Brain microvascular endothelial cell (primary cell): Measurements from ENCODE around the gene NBPF1.
A peak's percentile ranks its signal among the peaks of the same experiment; 100 is the strongest.
"Not testable (repeated sequence)": the region's sequence is repeated elsewhere in the genome, so short reads cannot be mapped to it uniquely, and the experiment has no call there.

Source experiments
- DNase-seq: peaks from one replicate; pipeline ENCODE4 v3.0.0-alpha.2; 2020
- H3K27ac ChIP-seq: fragments of 250-450 bp; sonication (Bioruptor Pico); 2 replicates; pipeline ENCODE4 v1.5.1; 2020; ENCODE audit warnings: mild to moderate bottlenecking, moderate library complexity
- H3K27me3 ChIP-seq: fragments of 250-450 bp; sonication (Bioruptor Pico); replicated peaks from 2 replicates; pipeline ENCODE4 v1.5.1; 2020; ENCODE audit warnings: mild to moderate bottlenecking
- H3K36me3 ChIP-seq: fragments of 250-450 bp; sonication (Bioruptor Pico); replicated peaks from 2 replicates; pipeline ENCODE4 v1.5.1; 2020; ENCODE audit warnings: mild to moderate bottlenecking
- H3K4me3 ChIP-seq: 2 replicates; pipeline ENCODE4 v1.5.1; 2011; ENCODE audit warnings: low read depth, mild to moderate bottlenecking, control low read depth, low read length, moderate library complexity
- in situ Hi-C: cut with HindIII; loops from 2 replicates; pipeline ENCODE4 v1.10.0; 2017; ENCODE audit warnings: low sequenced_read_pairs, low pct_ligation_motif_present
- TF ChIP-seq, protein P1 (sequence below): IDR thresholded peaks from 2 replicates; pipeline ENCODE4 v1.5.1; 2011; ENCODE audit warnings: low read depth, mild to moderate bottlenecking, moderate library complexity, low read length, control low read depth, inconsistent platforms; ENCODE audit errors: missing control alignments

The NBPF1 gene

DNA sequence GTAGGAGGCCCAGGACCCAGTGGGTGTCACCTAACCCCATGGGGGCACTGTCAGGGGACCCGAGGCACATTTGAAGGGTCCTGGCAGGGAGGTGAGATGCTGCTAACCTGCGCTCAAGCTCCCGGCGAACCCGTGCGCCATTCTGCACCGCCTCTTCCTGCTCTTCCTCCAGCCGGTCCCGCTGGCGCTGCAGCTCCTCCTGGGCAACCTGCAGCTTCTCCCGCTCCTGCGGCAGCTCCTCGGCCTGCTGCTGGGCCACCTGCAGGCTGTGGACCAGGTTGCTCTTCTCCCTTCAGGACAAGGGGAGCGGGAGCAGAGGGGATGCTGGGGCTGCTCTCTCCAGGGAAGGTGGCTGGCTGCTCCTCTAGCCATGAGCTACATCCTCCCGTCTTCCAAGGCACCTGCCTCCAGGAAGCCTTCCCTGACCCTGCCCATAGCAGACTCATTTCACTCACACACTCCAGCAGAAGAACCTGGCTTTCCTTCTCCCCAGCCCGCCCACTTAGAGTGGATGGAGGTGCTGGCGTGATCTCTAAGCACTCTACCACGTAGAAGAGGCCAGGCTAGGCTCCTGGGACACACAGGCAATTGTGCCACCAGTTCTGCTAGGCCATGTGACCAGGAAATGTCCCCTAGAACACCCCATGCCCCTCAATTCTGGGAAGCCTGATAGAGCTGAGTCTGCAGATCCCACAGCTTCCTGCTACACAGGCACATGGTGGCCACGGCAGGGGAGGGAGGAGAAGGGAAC, 15.2 kb upstream of the NBPF1 start:
- in situ Hi-C loops: no loop called here
- Histone ChIP-seq H3K4me3 (no peak overlapping the region), H3K27me3 (no peaks in the 10 kb centered on the region), H3K36me3 (peaks cover 49% of the 10 kb centered on the region), H3K27ac (no peak overlapping the region)
- DNase-seq: no peak
- TF ChIP-seq, protein P1, sequence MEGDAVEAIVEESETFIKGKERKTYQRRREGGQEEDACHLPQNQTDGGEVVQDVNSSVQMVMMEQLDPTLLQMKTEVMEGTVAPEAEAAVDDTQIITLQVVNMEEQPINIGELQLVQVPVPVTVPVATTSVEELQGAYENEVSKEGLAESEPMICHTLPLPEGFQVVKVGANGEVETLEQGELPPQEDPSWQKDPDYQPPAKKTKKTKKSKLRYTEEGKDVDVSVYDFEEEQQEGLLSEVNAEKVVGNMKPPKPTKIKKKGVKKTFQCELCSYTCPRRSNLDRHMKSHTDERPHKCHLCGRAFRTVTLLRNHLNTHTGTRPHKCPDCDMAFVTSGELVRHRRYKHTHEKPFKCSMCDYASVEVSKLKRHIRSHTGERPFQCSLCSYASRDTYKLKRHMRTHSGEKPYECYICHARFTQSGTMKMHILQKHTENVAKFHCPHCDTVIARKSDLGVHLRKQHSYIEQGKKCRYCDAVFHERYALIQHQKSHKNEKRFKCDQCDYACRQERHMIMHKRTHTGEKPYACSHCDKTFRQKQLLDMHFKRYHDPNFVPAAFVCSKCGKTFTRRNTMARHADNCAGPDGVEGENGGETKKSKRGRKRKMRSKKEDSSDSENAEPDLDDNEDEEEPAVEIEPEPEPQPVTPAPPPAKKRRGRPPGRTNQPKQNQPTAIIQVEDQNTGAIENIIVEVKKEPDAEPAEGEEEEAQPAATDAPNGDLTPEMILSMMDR: peak; percentile 5

DNA sequence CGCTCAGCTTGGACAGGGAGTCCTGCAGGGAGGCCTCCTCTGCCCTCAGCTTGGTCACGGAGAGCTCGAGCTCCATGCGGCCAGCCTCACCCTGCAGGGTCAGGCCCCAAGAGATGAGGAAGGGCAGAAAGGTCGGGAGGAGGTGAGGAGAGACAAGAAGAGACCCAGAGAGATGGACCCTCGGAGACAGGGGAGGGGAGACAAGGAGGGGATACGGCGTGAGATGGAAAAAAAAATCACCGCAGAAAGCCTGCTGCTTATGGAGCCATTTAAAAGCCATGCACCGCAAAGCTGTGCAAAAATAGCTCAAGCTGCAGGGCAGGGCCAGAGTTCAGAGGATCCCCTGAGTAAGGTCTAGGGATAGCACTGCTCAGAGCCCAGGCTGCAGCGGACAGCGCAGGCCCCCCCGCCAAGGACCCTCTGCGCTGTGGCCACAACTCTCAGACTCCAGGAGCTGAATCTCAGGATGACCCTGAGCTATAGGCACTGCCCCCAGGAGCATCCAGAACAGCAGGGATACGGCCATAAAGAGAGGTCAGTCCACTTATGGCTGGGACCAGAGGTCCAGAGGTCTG, 13.1 kb upstream of the NBPF1 start:
- H3K27me3 ChIP-seq, H3K4me3 ChIP-seq, DNase-seq, in situ Hi-C loops, H3K27ac ChIP-seq: not testable (repeated sequence)
- H3K36me3 ChIP-seq: peaks cover 38% of the 10 kb centered on the region

- H3K36me3 ChIP-seq: peaks cover 33% of the 10 kb centered on the region
- no peak for DNase-seq
- in situ Hi-C loops: no loop called here
These were observed 12.4 kb upstream of the NBPF1 start for GRCh38 chr1:16625497-16626408.

DNA sequence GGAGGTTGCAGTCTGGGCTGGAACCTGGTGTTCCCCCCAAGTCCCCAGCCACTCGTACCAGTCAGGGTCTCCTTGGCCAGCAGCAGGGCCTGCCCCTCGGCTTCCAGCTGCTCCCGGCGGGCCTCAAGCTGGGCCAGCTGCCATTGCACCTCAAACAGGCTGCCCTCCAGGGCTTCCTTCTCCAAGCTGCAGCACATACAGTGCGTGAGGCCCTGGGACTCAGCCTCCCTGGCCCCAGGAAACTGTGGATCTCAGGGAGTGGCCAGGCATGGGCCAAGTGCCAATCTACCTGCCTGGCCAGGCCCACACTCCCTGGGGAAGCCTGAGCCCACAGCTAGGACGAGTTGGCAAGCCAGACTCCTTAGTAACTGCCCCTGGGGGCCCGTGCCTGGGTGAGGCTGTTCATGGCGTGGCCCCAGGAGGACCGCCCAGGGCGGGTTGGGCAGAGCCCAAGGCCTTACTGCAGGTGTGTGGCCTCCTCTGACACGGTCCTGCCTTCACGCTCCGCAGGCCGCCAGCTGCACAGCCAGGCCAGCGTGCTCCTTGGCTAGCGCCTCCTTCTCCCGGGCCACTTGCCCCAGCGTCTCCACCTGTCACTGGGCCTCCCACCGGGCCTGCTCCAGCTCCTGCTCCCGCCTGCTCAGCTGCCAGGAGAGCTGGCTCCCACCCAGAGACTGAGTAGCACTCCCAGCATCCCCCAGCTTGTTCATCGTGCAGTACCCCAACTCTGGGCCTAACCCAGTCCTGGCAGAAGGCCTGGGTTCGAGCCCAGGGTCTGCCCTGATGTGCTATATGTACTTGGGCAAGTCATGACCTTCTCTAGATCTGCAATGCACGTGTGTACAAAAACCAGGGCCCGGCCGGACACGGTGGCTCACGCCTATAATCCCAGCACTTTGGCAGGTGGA, 10.7 kb upstream of the NBPF1 start:
- H3K27me3 ChIP-seq, H3K27ac ChIP-seq, DNase-seq, H3K4me3 ChIP-seq, in situ Hi-C loops: not testable (repeated sequence)
- H3K36me3 ChIP-seq: peaks cover 21% of the 10 kb centered on the region

More at GRCh38 chr1:16625497-16626408, 12.4 kb upstream of the NBPF1 start:
- no peak overlapping the region for H3K27ac ChIP-seq
- no peak overlapping the region for H3K4me3 ChIP-seq
- no peaks in the 10 kb centered on the region for H3K27me3 ChIP-seq
- TF ChIP-seq, protein P1: no peak

- in situ Hi-C loops, H3K4me3 ChIP-seq, H3K27ac ChIP-seq, H3K27me3 ChIP-seq: not testable (repeated sequence)
- peak; percentile 55 for DNase-seq
- peaks cover 19% of the 10 kb centered on the region for H3K36me3 ChIP-seq
These were observed 10.0 kb upstream of the NBPF1 start for GRCh38 chr1:16623337-16623736.

DNA sequence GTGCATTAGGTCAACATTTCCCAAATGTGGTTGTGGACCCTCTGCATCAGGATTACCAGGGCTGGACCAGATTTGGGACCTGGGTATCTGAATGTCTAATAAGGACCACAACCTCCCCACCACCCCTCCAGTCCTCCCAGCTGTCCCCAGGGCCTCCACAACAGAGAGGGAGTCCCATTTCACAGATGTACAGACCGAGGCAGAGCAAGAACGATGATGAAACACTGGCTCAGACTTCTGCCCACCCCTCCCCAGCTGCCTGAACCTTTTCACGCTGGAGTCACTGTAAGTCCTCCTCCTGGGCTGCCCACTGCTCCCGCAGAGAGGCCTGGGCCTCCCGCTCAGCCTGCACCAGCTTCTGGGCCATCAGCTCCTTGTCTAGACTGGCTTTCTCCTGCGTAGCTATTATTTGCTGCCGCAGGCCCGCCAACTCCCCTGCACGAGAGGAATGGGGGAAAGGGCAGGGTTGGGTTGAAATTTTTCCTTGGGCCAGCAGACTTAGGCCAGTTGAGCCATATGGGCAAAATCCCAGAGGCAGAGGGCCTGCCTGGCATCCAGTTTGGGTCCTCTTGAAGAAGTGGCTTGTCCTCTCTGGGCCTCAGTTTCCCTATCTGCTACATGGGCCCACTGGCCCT, 8.4 kb upstream of the NBPF1 start:
- H3K27ac ChIP-seq, in situ Hi-C loops, H3K27me3 ChIP-seq, DNase-seq, H3K4me3 ChIP-seq: not testable (repeated sequence)
- H3K36me3 ChIP-seq: peaks cover 16% of the 10 kb centered on the region

DNA sequence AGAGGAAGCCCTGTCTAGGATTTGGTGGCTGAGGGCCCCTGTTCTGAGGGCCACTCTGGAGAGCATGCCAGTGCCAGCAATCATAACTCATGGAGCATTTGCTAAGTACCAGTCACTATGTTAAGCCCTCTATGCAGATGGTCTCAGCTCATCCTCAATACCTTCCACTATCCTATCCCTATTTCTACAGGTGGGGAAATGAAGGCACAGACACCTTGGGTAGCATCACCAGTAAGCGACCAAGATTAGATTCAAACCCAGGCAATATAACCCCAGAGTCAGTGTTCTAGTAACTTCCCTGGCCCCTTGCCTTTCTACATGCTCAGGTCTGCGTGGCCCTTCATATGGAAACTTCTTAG, 7.9 kb upstream of the NBPF1 start:
- Histone ChIP-seq H3K36me3 (peaks cover 16% of the 10 kb centered on the region), H3K4me3 (no peak overlapping the region), H3K27me3 (no peaks in the 10 kb centered on the region), H3K27ac (no peak overlapping the region)
- TF ChIP-seq, protein P1: no peak
- no peak for DNase-seq
- in situ Hi-C loops: no loop called here

GRCh38 chr1:16619803-16620501, 6.6 kb upstream of the NBPF1 start:
- H3K4me3 ChIP-seq, H3K27ac ChIP-seq, DNase-seq, in situ Hi-C loops, H3K27me3 ChIP-seq: not testable (repeated sequence)
- peaks cover 12% of the 10 kb centered on the region for H3K36me3 ChIP-seq
